Measurements from ENCODE around the gene ART1. TPM values are rescaled to one million over a fixed set of nuclear protein-coding genes. Genes with fewer than 3 reads are reported as not detected.
"Not testable (repeated sequence)": the region's sequence is repeated elsewhere in the genome, so short reads cannot be mapped to it uniquely, and the experiment has no call there.

ART1 gene
- total and polyA plus RNA-seq, 2 donors (not counting 3 experiments of a cell fraction or from before 2014, with no cell fraction given), result not detected

DNA sequence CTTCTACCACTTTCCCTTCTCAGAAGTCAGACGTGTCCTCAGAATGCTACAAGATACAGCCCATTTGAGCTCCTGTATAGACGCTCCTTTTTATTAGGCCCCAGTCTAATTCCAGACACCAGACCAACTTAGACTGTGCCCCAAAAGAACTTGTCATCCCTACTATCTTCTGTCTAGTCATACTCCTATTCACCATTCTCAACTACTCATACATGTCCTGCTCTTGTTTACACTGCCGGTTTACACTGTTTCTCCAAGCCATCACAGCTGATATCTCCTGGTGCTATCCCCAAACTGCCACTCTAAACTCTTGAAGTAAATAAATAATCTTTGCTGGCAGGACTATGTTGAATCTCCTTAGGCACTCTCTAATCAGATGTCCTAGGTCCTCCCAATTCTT lies 7.6 kb downstream of the ART1 start:
- H3K9me3 ChIP-seq (replicated peaks; ENCODE audit: control insufficient read depth, insufficient read depth, low read length); CTCF ChIA-PET; DNase-seq (ENCODE audit: low read depth, low spot score); H3K4me1 ChIP-seq (ENCODE audit: control insufficient read depth, extremely low read depth, insufficient read depth, low read length); intact Hi-C loops (cut with micrococcal nuclease); POLR2A ChIA-PET; H2AFZ ChIP-seq (ENCODE audit: low read depth, low read length); BruUV-seq (replicated peaks); H4K20me1 ChIP-seq (replicated peaks; ENCODE audit: control insufficient read depth, extremely low read depth, insufficient read depth, low read length); H3K4me2 ChIP-seq (ENCODE audit: insufficient read depth, low read length); H3K27me3 ChIP-seq (ENCODE audit: control insufficient read depth in 2 of 2, insufficient read depth in 2 of 2, low read length in 2 of 2); H3K9me1 ChIP-seq (replicated peaks; ENCODE audit: control insufficient read depth, extremely low read depth, insufficient read depth, low read length); FAIRE-seq; H3K27ac ChIP-seq (ENCODE audit: insufficient read depth, low read depth, low read length); dilution Hi-C loops (cut with MboI; ENCODE audit: extremely low pct_ligation_motif_present, low sequenced_read_pairs); H3K9ac ChIP-seq (replicated peaks; ENCODE audit: extremely low read depth, insufficient read depth, low read length); H3K36me3 ChIP-seq (ENCODE audit: control insufficient read depth in 2 of 2, extremely low read depth in 1 of 2, insufficient read depth in 2 of 2, low read length in 2 of 2); H3K4me3 ChIP-seq (replicated peaks in 1 of 3; ENCODE audit: insufficient read depth in 1 of 3, low read depth in 1 of 3, low read length in 3 of 3); H3K79me2 ChIP-seq (ENCODE audit: control insufficient read depth, insufficient read depth, low read length): not testable (repeated sequence)

DNA sequence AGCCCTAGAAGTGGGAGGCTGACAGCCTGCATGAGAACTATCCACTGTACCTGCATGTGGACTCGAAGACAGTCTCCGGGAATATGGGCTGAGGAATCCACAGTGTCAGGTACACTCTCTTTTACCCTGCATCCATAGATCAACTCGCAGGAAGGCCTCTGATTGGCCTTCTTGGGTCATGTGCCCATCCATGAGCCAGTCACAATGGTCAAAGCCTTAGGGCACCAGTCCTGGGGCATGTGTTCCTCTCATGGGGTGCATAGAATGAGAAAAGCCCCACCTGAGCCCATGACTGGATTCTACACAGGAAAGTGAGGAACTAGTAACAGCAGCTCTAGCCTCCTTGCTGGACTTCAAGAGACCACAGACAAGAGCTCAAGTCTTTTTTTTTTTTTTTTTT lies 10.6 kb downstream of the ART1 start:
- dilution Hi-C loops (cut with MboI; ENCODE audit: extremely low pct_ligation_motif_present, low sequenced_read_pairs), result no loop called here
- no TSS peak for BruUV-seq (replicated peaks)
- peaks cover 6% of the 10 kb centered on the region in 2 experiments for H3K27me3 ChIP-seq (ENCODE audit: control insufficient read depth in 2 of 2, insufficient read depth in 2 of 2, low read length in 2 of 2)

DNA sequence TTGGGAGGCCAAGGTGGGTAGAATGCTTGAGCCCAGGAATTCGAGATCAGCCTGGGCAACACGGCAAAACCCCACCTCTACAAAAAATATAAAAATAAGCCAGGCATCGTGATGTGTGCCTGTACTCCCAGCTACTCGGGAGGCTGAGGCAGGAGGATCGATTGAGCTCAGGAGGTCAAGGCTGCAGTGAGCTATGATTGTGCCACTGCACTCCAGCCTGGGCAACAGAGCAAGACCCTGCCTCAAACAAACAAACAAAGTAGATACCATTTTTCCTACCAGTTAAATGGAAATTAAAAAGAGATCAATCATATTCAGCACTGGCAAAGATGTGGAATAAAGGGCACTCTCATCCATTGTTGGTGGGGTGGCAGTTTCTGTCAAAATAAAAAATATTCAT lies 12.4 kb downstream of the ART1 start:
- H3K9me3 ChIP-seq (replicated peaks; ENCODE audit: control insufficient read depth, insufficient read depth, low read length); H3K27ac ChIP-seq (ENCODE audit: insufficient read depth, low read depth, low read length); dilution Hi-C loops (cut with MboI; ENCODE audit: extremely low pct_ligation_motif_present, low sequenced_read_pairs); BruUV-seq (replicated peaks); CTCF ChIA-PET; intact Hi-C loops (cut with micrococcal nuclease); POLR2A ChIA-PET; FAIRE-seq; DNase-seq (ENCODE audit: low read depth, low spot score); H3K27me3 ChIP-seq (ENCODE audit: control insufficient read depth in 2 of 2, insufficient read depth in 2 of 2, low read length in 2 of 2); H2AFZ ChIP-seq (ENCODE audit: low read depth, low read length); H3K9ac ChIP-seq (replicated peaks; ENCODE audit: extremely low read depth, insufficient read depth, low read length); H3K4me2 ChIP-seq (ENCODE audit: insufficient read depth, low read length); H4K20me1 ChIP-seq (replicated peaks; ENCODE audit: control insufficient read depth, extremely low read depth, insufficient read depth, low read length); H3K4me3 ChIP-seq (replicated peaks in 1 of 3; ENCODE audit: insufficient read depth in 1 of 3, low read depth in 1 of 3, low read length in 3 of 3); H3K4me1 ChIP-seq (ENCODE audit: control insufficient read depth, extremely low read depth, insufficient read depth, low read length); H3K79me2 ChIP-seq (ENCODE audit: control insufficient read depth, insufficient read depth, low read length); H3K36me3 ChIP-seq (ENCODE audit: control insufficient read depth in 2 of 2, extremely low read depth in 1 of 2, insufficient read depth in 2 of 2, low read length in 2 of 2); H3K9me1 ChIP-seq (replicated peaks; ENCODE audit: control insufficient read depth, extremely low read depth, insufficient read depth, low read length): not testable (repeated sequence)

More for the DNA sequence above, 10.6 kb downstream of the ART1 start:
- H3K79me2 ChIP-seq (ENCODE audit: control insufficient read depth, insufficient read depth, low read length), result no peaks in the 10 kb centered on the region
- H3K9ac ChIP-seq (replicated peaks; ENCODE audit: extremely low read depth, insufficient read depth, low read length), result no peak overlapping the region
- POLR2A ChIA-PET, result no interaction called here
- H3K27ac ChIP-seq (ENCODE audit: insufficient read depth, low read depth, low read length), result no peak overlapping the region
- no peak overlapping the region for H2AFZ ChIP-seq (ENCODE audit: low read depth, low read length)
- no peak overlapping the region for H3K4me3 ChIP-seq (replicated peaks in 1 of 3; ENCODE audit: insufficient read depth in 1 of 3, low read depth in 1 of 3, low read length in 3 of 3)
- no peaks in the 10 kb centered on the region for H4K20me1 ChIP-seq (replicated peaks; ENCODE audit: control insufficient read depth, extremely low read depth, insufficient read depth, low read length)
- H3K4me2 ChIP-seq (ENCODE audit: insufficient read depth, low read length), result no peak overlapping the region
- TF ChIP-seq FOS (IDR thresholded peaks at IDR 0.05; ENCODE audit: borderline replicate concordance, insufficient read depth, low read length), result no peak
- no peak for TF ChIP-seq GATA2 (IDR thresholded peaks at IDR 0.05; ENCODE audit: insufficient read depth, insufficient read length, low read depth, low read length)
- TF ChIP-seq EZH2 (IDR thresholded peaks at IDR 0.05; ENCODE audit: borderline replicate concordance, low read depth, low read length, severe bottlenecking), result no peak
- no peak for TF ChIP-seq POLR2A (IDR thresholded peaks at IDR 0.05; ENCODE audit: low read depth, low read length)
- TF ChIP-seq MAX (IDR thresholded peaks at IDR 0.05; ENCODE audit: insufficient read depth, insufficient read length), result no peak
- TF ChIP-seq JUN (IDR thresholded peaks at IDR 0.05; ENCODE audit: borderline replicate concordance, insufficient read depth, insufficient read length, low read depth), result no peak
- TF ChIP-seq MYC (IDR thresholded peaks at IDR 0.05; ENCODE audit: low read depth, low read length), result no peak
- TF ChIP-seq POLR2AphosphoS5 (IDR thresholded peaks at IDR 0.05; ENCODE audit: insufficient read depth, low read depth, low read length), result no peak
- TF ChIP-seq CTCF (IDR thresholded peaks at IDR 0.05; ENCODE audit: extremely low read depth in 1 of 2, insufficient read depth in 1 of 2, low read depth in 1 of 2, low read length in 2 of 2), result no peak
- no peak for DNase-seq (ENCODE audit: low read depth, low spot score)
- H3K9me1 ChIP-seq (replicated peaks; ENCODE audit: control insufficient read depth, extremely low read depth, insufficient read depth, low read length), result no peaks in the 10 kb centered on the region
- no peaks in the 10 kb centered on the region for H3K9me3 ChIP-seq (replicated peaks; ENCODE audit: control insufficient read depth, insufficient read depth, low read length)
- FAIRE-seq, result no peak
- H3K4me1 ChIP-seq (ENCODE audit: control insufficient read depth, extremely low read depth, insufficient read depth, low read length), result no peaks in the 10 kb centered on the region
- intact Hi-C loops (cut with micrococcal nuclease), result no loop called here
- no peaks in the 10 kb centered on the region for H3K36me3 ChIP-seq (ENCODE audit: control insufficient read depth in 2 of 2, extremely low read depth in 1 of 2, insufficient read depth in 2 of 2, low read length in 2 of 2)
- CTCF ChIA-PET, result interaction anchor here (1.3 kb wide), 1 partner anchor 25 kb away, joined by 3 read pairs; no protein-coding TSS in a partner anchor

All from endothelial cell of umbilical vein (primary cell).